HPDE6-E6E7 (cell line): Measurements from ENCODE around the gene GINS3.

Experiments used
- DNase-seq: peaks from one replicate; pipeline ENCODE4 v3.0.0; 2011; ENCODE audit warnings: missing footprints; ENCODE audit errors: extremely low spot score

Gene GINS3

GRCh38 chr16:58392215-58393137, at the start of gene GINS3:
GINS3 (plus strand) TSS chr16:58392471; CDS start chr16:58392602, 131 bp downstream.
- DNase-seq = peak; percentile 95

- DNase-seq = no peak
Observed at GRCh38 chr16:58343562-58343961, 48.7 kb upstream of the GINS3 start.

- DNase-seq = no peak
Observed at GRCh38 chr16:58345574-58346354, 46.5 kb upstream of the GINS3 start.

- DNase-seq = no peak
Observed at GRCh38 chr16:58346831-58347371, 45.4 kb upstream of the GINS3 start.

GRCh38 chr16:58348986-58349385, 43.3 kb upstream of the GINS3 start:
- DNase-seq = no peak

- no peak for DNase-seq
Observed at GRCh38 chr16:58352690-58353089, 39.6 kb upstream of the GINS3 start.

GRCh38 chr16:58360041-58360634, 32.1 kb upstream of the GINS3 start:
- no peak for DNase-seq

GRCh38 chr16:58361726-58362125, 30.5 kb upstream of the GINS3 start:
- no peak for DNase-seq

GRCh38 chr16:58363746-58364393, 28.4 kb upstream of the GINS3 start:
- no peak for DNase-seq

GRCh38 chr16:58365623-58366022, 26.6 kb upstream of the GINS3 start:
- DNase-seq = no peak

GRCh38 chr16:58366247-58367031, 25.8 kb upstream of the GINS3 start:
- peak; percentile 73 for DNase-seq

- no peak for DNase-seq
Observed at GRCh38 chr16:58367252-58367651, 25.0 kb upstream of the GINS3 start.

- no peak for DNase-seq
Observed at GRCh38 chr16:58371841-58372240, 20.4 kb upstream of the GINS3 start.

- no peak for DNase-seq
Observed at GRCh38 chr16:58375386-58375785, 16.9 kb upstream of the GINS3 start.

GRCh38 chr16:58377932-58378331, 14.3 kb upstream of the GINS3 start:
- DNase-seq = no peak

- no peak for DNase-seq
Observed at GRCh38 chr16:58378401-58378800, 13.9 kb upstream of the GINS3 start.

GRCh38 chr16:58379736-58380135, 12.5 kb upstream of the GINS3 start:
- no peak for DNase-seq

GRCh38 chr16:58381661-58382060, 10.6 kb upstream of the GINS3 start:
- DNase-seq = no peak

- DNase-seq = peak; percentile 86
Observed at GRCh38 chr16:58384437-58385055, 7.7 kb upstream of the GINS3 start.

- DNase-seq = no peak
Observed at GRCh38 chr16:58385218-58385773, 7.0 kb upstream of the GINS3 start.
